LNCaP clone FGC (cell line): ENCODE data around the gene UROD.

Experiments
- DNase-seq: peaks from one replicate; pipeline ENCODE4 v3.0.0-alpha.2; 2011; ENCODE audit warnings: low read depth
- H3K4me3 ChIP-seq: 2 replicates; pipeline ENCODE4 v1.5.1; 2011; ENCODE audit warnings: mild to moderate bottlenecking, low read depth, low read length, control low read depth
- TF ChIP-seq, protein P1 (sequence below): IDR thresholded peaks from 2 replicates; pipeline ENCODE4 v1.5.1; 2012; ENCODE audit warnings: mild to moderate bottlenecking; ENCODE audit not compliant: control insufficient read depth, insufficient read depth; ENCODE audit errors: extremely low read depth

UROD gene

DNA sequence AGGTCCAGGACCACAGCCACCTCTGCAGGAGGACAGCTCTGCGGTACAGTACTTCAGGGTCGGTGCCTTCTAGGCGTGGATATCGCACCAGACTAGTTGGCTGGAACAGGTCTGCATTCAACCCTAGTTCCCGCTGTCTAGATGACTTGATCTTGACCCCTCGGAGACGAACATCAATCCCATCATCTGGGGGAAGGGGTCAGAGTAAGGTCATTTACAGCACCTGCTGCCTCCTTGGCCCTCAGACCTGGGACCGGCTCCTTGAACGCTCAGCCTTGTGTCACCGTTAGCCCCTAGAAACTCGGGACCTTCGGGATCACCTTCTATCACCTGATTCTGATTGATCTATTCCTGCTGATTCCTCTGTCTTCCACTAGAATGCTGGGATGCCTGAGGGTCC, 3.5 kb upstream of the UROD start:
- no peak overlapping the region for H3K4me3 ChIP-seq
- TF ChIP-seq, protein P1, sequence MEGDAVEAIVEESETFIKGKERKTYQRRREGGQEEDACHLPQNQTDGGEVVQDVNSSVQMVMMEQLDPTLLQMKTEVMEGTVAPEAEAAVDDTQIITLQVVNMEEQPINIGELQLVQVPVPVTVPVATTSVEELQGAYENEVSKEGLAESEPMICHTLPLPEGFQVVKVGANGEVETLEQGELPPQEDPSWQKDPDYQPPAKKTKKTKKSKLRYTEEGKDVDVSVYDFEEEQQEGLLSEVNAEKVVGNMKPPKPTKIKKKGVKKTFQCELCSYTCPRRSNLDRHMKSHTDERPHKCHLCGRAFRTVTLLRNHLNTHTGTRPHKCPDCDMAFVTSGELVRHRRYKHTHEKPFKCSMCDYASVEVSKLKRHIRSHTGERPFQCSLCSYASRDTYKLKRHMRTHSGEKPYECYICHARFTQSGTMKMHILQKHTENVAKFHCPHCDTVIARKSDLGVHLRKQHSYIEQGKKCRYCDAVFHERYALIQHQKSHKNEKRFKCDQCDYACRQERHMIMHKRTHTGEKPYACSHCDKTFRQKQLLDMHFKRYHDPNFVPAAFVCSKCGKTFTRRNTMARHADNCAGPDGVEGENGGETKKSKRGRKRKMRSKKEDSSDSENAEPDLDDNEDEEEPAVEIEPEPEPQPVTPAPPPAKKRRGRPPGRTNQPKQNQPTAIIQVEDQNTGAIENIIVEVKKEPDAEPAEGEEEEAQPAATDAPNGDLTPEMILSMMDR = no peak
- DNase-seq = no peak

DNA sequence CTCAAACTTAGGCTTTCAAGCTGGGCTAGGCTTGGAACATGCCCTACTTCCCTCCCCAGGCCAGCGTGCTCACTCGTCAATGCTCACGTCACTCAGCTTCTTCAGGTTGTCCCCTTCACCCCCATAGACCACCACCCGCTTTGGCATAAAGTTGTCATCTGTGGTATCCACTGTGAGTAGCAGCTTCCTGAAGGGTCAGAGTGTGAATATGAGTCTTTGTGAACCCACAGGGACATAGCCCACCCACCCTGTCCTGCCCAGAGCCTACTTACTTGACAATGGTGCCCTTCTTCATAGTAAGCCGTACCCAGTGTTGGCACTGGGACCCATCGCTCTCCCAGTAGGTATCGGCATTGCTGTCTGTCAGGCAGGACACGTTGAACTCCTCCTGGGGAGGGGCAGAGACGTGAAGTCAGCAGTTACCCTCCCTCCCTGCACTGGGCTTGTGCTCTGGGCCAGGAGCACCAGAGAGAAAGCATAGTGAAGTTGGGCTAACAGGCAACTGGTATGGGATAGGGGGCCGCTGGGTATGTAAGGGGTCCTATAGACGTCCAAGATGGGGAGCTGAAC, 2.7 kb upstream of the UROD start:
- TF ChIP-seq, protein P1 = no peak
- no peak overlapping the region; the same call in 1 of the 2 replicates for H3K4me3 ChIP-seq
- DNase-seq = no peak

DNA sequence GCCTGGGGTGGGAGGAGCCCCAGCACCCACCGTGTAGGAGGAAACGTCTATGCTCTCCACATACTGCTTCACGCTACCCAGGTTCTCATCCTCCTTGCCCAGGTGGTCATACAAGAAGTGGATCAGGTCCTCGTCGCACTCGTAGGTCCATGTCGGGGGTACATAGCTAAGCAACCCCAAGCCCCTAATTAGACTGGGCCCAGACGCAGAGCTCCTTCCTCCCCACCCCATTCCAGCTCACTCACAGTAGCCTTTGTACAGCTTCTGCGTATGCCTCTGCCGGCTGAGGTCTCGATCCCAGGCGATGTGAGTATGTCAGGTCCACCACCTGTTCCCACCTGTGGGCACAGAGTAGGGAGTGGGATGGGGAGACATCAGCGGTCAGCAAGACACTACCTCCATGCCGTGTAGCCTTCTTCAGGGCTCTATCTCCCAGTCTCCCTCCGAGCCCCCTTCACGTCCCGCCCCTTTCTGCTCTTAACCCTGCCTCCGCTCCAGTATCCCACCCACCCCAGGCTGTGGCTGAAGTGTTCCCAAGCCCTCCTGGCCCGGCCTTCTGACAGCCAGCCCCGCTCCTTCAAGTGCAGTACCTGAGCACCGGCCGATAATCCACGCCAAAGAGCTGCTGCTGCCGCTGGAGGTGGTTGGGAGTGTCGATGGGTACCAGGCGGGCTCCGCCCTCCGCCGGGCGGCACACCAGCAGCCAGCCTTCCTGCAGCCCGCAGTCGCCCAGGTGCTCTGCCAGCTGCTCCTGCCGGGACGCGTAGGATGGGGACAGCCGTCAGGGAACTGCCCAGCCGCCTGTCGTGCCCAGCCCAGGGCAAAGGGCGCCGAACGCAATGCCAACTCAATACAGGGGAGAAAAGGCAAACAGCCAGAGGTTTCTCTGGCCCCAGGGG, 1.8 kb upstream of the UROD start:
- TF ChIP-seq, protein P1 = 0 out of 2 replicates have a peak, but pooled peaks have one; percentile 8
- DNase-seq = no peak
- peak overlapping the region; percentile 70 for H3K4me3 ChIP-seq

DNA sequence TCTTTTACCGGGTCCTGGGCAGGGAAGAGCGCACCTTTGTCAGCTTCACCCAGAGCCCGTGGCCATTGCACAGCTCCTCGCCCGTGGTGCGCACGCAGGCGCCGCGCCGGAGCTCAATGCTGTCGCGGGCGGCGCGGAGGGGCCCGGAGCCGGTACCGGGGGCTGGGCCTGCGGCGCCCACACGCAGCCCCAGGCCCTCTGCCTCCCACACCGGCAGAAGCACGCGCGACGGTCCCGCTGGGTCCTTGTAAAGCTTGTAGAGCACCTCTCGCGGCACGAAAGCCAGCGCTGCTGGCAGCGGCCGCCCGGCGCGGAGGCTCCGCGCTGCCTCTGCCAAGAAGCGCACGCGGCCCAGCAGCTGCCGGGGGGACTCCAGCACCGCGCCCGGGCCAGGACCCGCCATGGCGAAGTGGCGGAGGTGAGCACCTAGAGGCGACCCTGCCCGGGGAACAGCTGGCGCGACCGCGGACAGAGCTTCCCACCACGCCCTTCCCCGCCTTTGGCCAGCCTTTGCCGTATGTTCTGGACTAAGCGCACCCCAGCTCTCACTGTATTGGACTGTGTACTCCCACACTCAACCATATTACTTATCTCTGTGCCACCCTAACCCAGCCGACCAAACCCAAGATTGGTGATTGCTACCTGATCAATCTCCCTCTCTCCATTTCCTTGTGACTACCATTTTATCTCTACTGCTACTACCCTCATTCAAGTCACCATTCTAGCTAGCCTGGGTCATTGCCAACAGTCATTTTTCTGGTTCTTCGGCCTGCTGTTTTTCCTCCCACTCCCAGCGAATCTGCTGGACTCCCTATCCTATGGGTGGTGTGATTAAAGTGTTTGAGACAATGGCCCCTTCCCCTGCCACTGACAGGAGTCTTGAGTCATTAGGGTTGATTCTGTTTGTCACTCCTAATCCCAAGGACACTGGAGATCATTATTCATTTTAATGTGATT, 921 bp upstream of the UROD start, which contains the start of gene HECTD3:
Gene HECTD3 (minus strand): TSS at position 470 of the 957 bp plus-strand sequence. CDS start 67 bp downstream, at position 403.
- peak; percentile 54 for DNase-seq

DNA sequence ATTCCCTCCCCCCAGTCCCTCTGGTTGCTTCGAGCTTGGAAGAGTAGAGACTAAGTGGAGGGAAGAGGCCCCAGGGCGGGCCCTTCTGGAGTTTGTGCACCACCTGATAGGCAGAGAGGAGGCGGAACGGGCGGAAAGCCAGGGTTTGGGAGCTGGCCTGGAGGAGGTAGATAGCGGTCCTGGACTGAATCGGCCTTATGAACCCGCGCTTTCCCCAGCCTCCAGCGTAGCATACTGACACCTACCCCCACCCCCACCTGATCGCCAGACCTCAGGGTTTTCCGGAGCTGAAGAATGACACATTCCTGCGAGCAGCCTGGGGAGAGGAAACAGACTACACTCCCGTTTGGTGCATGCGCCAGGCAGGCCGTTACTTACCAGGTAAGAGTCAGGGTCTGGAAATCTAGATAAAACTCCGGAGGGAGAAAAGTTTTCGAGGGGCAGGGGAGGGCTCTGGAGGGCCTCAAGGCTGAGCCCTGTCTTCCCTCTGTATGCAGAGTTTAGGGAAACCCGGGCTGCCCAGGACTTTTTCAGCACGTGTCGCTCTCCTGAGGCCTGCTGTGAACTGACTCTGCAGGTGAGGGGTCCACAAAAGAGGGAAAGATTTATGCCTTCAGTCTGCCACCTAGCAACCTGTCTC, 705 bp downstream of the UROD start:
- H3K4me3 ChIP-seq = peak overlapping the region; percentile 70
- peak; percentile 37 for DNase-seq
- TF ChIP-seq, protein P1 = no peak

More for the DNA sequence above, 921 bp upstream of the UROD start, which contains the start of gene HECTD3:
- H3K4me3 ChIP-seq = peak within 1 kb of the TSS; percentile 70
- TF ChIP-seq, protein P1 = no peak
